NB4 (cell line): ENCODE results near the gene LCLAT1.
A peak's percentile ranks its signal among the peaks of the same experiment; 100 is the strongest.

Source experiments
- DNase-seq: peaks from one replicate; pipeline ENCODE4 v3.0.0; 2010; ENCODE audit warnings: low read depth
- H3K4me3 ChIP-seq: one replicate; pipeline ENCODE4 v1.5.1; 2011; ENCODE audit warnings: mild to moderate bottlenecking, low read depth, low read length, moderate library complexity
- MYC ChIP-seq: IDR thresholded peaks from 2 replicates; pipeline ENCODE4 v1.6.1; 2011; ENCODE audit warnings: low read depth, low read length
- POLR2A ChIP-seq: IDR thresholded peaks from 2 replicates; pipeline ENCODE4 v1.6.1; 2011; ENCODE audit warnings: mild to moderate bottlenecking; ENCODE audit not compliant: insufficient read length; ENCODE audit errors: extremely low read depth
- TF ChIP-seq, protein P1 (sequence below): IDR thresholded peaks from 2 replicates; pipeline ENCODE4 v1.6.1; 2011; ENCODE audit warnings: low read depth, low read length
- TF ChIP-seq, protein P2 (sequence below): IDR thresholded peaks from one replicate; pipeline ENCODE4 v1.5.1; 2012; ENCODE audit warnings: low read depth, low read length

The LCLAT1 gene

DNA sequence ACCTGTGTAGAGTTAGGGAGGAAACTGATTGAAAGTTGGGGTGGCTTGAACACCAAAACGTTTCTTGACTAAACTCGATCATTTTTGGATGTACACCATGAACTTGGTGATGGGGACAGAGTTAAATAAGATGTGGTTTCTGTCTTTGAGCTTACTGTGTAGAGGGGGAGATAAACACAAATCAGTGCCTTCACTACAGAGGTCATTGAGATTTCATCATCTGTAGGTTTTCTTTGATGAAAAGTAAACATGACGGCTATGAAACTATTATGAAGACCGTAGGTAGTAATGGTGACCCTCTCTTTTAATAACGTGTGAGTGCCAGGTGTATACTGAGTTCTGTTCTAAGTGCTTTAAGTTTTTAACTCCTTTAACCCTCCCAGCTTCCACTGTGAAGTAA lies 6.5 kb downstream of the LCLAT1 start:
- H3K4me3 ChIP-seq: no peak overlapping the region
- TF ChIP-seq, protein P1, sequence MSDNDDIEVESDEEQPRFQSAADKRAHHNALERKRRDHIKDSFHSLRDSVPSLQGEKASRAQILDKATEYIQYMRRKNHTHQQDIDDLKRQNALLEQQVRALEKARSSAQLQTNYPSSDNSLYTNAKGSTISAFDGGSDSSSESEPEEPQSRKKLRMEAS: no peak
- TF ChIP-seq POLR2A (no peak), MYC (no peak)
- TF ChIP-seq, protein P2, sequence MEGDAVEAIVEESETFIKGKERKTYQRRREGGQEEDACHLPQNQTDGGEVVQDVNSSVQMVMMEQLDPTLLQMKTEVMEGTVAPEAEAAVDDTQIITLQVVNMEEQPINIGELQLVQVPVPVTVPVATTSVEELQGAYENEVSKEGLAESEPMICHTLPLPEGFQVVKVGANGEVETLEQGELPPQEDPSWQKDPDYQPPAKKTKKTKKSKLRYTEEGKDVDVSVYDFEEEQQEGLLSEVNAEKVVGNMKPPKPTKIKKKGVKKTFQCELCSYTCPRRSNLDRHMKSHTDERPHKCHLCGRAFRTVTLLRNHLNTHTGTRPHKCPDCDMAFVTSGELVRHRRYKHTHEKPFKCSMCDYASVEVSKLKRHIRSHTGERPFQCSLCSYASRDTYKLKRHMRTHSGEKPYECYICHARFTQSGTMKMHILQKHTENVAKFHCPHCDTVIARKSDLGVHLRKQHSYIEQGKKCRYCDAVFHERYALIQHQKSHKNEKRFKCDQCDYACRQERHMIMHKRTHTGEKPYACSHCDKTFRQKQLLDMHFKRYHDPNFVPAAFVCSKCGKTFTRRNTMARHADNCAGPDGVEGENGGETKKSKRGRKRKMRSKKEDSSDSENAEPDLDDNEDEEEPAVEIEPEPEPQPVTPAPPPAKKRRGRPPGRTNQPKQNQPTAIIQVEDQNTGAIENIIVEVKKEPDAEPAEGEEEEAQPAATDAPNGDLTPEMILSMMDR: no peak
- DNase-seq: no peak

DNA sequence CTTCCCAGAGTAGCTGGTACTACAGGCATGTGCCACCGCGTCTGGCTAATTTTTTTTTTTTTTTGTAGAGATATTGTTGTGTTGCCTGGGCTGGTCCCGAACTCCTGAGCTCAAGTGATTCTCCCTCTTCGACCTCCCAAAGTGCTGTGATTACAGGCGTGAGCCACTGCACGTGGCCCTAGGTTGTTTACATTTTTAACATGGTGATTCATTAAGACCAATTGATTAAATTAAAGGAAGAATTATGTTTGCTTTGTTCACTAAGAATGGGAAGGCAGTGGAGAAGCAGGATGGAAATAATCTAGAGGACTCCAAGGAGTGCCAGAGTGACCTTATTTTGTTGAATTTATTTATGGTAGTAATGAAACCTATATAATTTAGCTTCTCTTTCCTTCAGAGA lies 7.5 kb downstream of the LCLAT1 start:
- TF ChIP-seq, protein P2: no peak
- no peak for TF ChIP-seq POLR2A
- TF ChIP-seq, protein P1: no peak
- no peak for TF ChIP-seq MYC
- no peak for DNase-seq
- no peak overlapping the region for H3K4me3 ChIP-seq

DNA sequence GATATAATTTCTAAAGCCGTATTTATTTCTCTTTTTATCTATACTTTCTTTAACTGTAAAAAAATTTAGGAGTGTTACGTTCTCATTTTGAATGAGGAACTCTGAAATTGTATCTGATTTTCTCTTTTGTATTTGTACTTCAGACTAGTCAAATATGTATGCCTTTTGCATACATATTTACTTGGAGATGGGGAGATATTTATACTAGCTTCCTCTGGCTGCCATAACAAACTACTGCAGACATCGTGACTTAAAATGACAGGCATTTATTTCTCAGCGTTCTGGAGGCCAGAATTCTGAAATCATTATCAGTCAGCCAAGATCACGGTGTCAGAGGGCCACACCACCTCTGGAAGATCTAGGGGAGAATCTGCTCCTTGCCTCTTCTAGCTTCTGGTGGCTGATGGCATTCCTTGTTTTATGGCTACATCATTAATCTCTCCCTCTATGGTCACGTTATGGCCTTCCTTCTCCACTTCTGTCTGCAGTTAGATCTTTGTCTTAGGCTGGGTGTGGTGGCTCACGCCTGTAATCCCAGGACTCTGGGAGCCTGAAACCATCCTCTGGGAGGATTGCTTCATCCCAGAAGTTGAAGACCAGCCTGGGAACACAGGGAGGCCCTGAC lies 8.2 kb downstream of the LCLAT1 start:
- H3K4me3 ChIP-seq: no peak overlapping the region
- TF ChIP-seq, protein P1: no peak
- no peak for TF ChIP-seq POLR2A
- no peak for TF ChIP-seq MYC
- TF ChIP-seq, protein P2: no peak
- no peak for DNase-seq

DNA sequence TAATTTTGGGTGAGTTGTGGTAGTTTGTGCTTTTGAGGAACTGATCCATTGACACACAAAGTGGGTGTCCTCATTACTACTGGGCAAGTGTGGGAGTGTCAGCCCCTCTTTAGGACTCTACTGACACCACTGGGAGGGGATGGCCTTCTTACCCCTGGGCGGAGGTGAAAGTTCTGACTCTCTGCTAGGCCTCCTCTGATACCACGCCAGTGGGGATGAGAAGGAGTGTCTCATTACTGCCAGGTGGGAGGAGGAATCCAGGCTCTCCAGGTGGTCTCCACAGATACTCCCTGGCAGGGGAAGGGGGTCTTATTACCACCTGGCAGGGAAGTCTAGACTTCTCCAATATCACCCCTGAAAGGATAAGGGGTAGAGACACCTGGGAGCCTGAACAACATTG lies 9.1 kb downstream of the LCLAT1 start:
- no peak overlapping the region for H3K4me3 ChIP-seq
- DNase-seq: peak; percentile 30
- TF ChIP-seq, protein P1: no peak
- TF ChIP-seq POLR2A (no peak), MYC (no peak)
- TF ChIP-seq, protein P2: no peak

DNA sequence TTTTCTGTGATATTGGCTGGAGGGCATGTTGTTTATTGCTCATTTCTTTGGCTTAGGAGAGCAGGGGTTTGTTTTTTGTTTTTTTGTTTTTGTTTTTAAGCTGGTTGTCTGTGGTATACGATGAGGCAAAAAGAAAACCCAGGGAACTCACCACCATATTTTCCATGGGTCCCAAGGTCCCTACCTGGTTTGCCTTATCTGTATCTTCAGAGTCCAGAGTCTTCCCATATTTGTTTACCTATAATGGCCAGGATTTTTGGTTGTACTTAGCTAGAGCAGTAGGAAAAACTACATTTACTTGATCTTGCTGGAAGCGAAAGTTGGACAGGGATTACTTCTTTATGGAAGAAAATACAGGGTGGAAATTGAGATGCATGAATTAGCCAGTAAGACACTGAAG lies 9.5 kb downstream of the LCLAT1 start:
- no peak overlapping the region for H3K4me3 ChIP-seq
- no peak for DNase-seq
- TF ChIP-seq, protein P1: no peak
- TF ChIP-seq POLR2A (no peak), MYC (no peak)
- TF ChIP-seq, protein P2: no peak
